Thyroid gland (tissue), 4 donors: ENCODE results near the gene LRRC18. TPM values are rescaled to one million over a fixed set of nuclear protein-coding genes. Genes with fewer than 3 reads are reported as not detected.

ENCODE experiments used
- DNase-seq, 2 donors: peaks; one replicate each; pipeline ENCODE4 v3.0.0-alpha.2; 2019
- H3K27ac ChIP-seq, 3 donors: fragments of 200-600 bp; sonication (generic); 1 replicate in 2 of 3; 2 replicates in 1 of 3; pipeline ENCODE4 v1.5.1; 2016 to 2019; ENCODE audit warnings: mild to moderate bottlenecking in 1 of 3, moderate library complexity in 1 of 3
- H3K27me3 ChIP-seq: fragments of 200-600 bp; sonication (generic); one replicate; pipeline ENCODE4 v1.5.1; 2019
- H3K36me3 ChIP-seq, 2 donors: fragments of 200-600 bp; sonication (generic); one replicate each; pipeline ENCODE4 v1.5.1; 2016 to 2019
- H3K4me1 ChIP-seq, 2 donors: fragments of 200-600 bp; sonication (generic); one replicate each; pipeline ENCODE4 v1.5.1; 2017 to 2019
- H3K4me3 ChIP-seq, 3 donors: fragments of 200-600 bp; sonication (generic); replicated peaks in 1 of 3; 1 replicate in 2 of 3; 2 replicates in 1 of 3; pipeline ENCODE4 v1.5.1; 2016; ENCODE audit warnings: mild to moderate bottlenecking in 1 of 3
- H3K9me3 ChIP-seq: fragments of 200-600 bp; sonication (generic); one replicate; pipeline ENCODE4 v1.5.1; 2017
- CTCF ChIP-seq, 6 experiments: fragments of 200-600 bp in 3 of 6; fragments of 450-650 bp in 3 of 6; sonication (generic) in 3 of 6; IDR thresholded peaks; one replicate each; pipeline ENCODE4 v1.5.1; 2016 to 2019; ENCODE audit warnings: antibody characterized with exemption in 6 of 6, mild to moderate bottlenecking in 2 of 6, inconsistent platforms in 1 of 6, moderate library complexity in 1 of 6
- POLR2A ChIP-seq, 2 donors: fragments of 450-650 bp; IDR thresholded peaks; one replicate each; pipeline ENCODE4 v1.6.1; 2017; ENCODE audit warnings: antibody characterized with exemption in 2 of 2, mild to moderate bottlenecking in 2 of 2, moderate library complexity in 1 of 2
- WGBS, 2 donors: methylation state at CpG; one replicate each; pipeline ENCODE4 v1.1.5; 2017; 5-methylcytosine and 5-hydroxymethylcytosine counted together
- intact Hi-C: fragments of 100-400 bp; cut with DNase I; formaldehyde crosslinking; loops from one replicate; pipeline ENCODE4 v1.15.1; 2023
- total RNA-seq, 4 donors: library from RNA; depleted of rRNA; stranded (reverse); fragments of >200 nt; gene quantifications; one replicate each; pipeline ENCODE4 v1.2.3, GENCODE V29; 2016

Gene LRRC18
- total RNA-seq, 4 donors from 2014 or later = not detected

- DNase-seq = no peak
- intact Hi-C loops = no loop called here
Measured at GRCh38 chr10:48931188-48931587, 8.5 kb downstream of the LRRC18 start.

GRCh38 chr10:48929413-48929990 is 10.1 kb downstream of the LRRC18 start:
- no peaks in the 10 kb centered on the region for H3K9me3 ChIP-seq
- H3K27ac ChIP-seq = no peak overlapping the region
- intact Hi-C loops = no loop called here
- DNase-seq = no peak
- 74% methylated on average over 5 of the region's 5 CpGs for WGBS, 2 donors
- no peaks in the 10 kb centered on the region for H3K36me3 ChIP-seq
- H3K27me3 ChIP-seq = no peaks in the 10 kb centered on the region
- no peak for TF ChIP-seq CTCF (IDR thresholded peaks at IDR 0.05)
- no peak for TF ChIP-seq POLR2A (IDR thresholded peaks at IDR 0.05)
- no peak overlapping the region for H3K4me3 ChIP-seq
- no peaks in the 10 kb centered on the region for H3K4me1 ChIP-seq

More at GRCh38 chr10:48931188-48931587, 8.5 kb downstream of the LRRC18 start:
- no peaks in the 10 kb centered on the region for H3K9me3 ChIP-seq
- H3K36me3 ChIP-seq = no peaks in the 10 kb centered on the region
- TF ChIP-seq CTCF (IDR thresholded peaks at IDR 0.05) (no peak), POLR2A (IDR thresholded peaks at IDR 0.05) (no peak)
- H3K4me3 ChIP-seq = no peak overlapping the region
- H3K4me1 ChIP-seq = no peaks in the 10 kb centered on the region
- no peaks in the 10 kb centered on the region for H3K27me3 ChIP-seq
- H3K27ac ChIP-seq = no peak overlapping the region
- whole genome bisulfite sequencing, 2 donors = 32 to 35% methylated on average over 4 of the region's 4 CpGs

- Histone ChIP-seq H3K27me3 (no peaks in the 10 kb centered on the region), H3K4me1 (no peaks in the 10 kb centered on the region), H3K9me3 (no peaks in the 10 kb centered on the region), H3K27ac (no peak overlapping the region), H3K4me3 (no peak overlapping the region), H3K36me3 (no peaks in the 10 kb centered on the region)
- no peak for DNase-seq
- TF ChIP-seq CTCF (IDR thresholded peaks at IDR 0.05) = no peak
- TF ChIP-seq POLR2A (IDR thresholded peaks at IDR 0.05) = no peak
- WGBS, 2 donors = 57 to 70% methylated on average over 13 of the region's 13 CpGs
- intact Hi-C loops = no loop called here
Measured at GRCh38 chr10:48926764-48927540, 12.7 kb downstream of the LRRC18 start.

GRCh38 chr10:48926255-48926654 is 13.4 kb downstream of the LRRC18 start:
- WGBS, 2 donors = 80 to 90% methylated on average over 1 of the region's 1 CpG
- no peak overlapping the region for H3K27ac ChIP-seq
- no peaks in the 10 kb centered on the region for H3K9me3 ChIP-seq
- no peaks in the 10 kb centered on the region for H3K36me3 ChIP-seq
- intact Hi-C loops = no loop called here
- DNase-seq = no peak
- TF ChIP-seq CTCF (IDR thresholded peaks at IDR 0.05) = no peak
- TF ChIP-seq POLR2A (IDR thresholded peaks at IDR 0.05) = no peak
- no peak overlapping the region for H3K4me3 ChIP-seq
- no peaks in the 10 kb centered on the region for H3K27me3 ChIP-seq
- H3K4me1 ChIP-seq = no peaks in the 10 kb centered on the region

GRCh38 chr10:48924988-48925387 is 14.7 kb downstream of the LRRC18 start:
- DNase-seq = no peak
- 83 to 97% methylated on average over 4 of the region's 4 CpGs for WGBS, 2 donors

More at GRCh38 chr10:48924988-48925387, 14.7 kb downstream of the LRRC18 start:
- intact Hi-C loops = no loop called here
- no peaks in the 10 kb centered on the region for H3K9me3 ChIP-seq
- H3K4me3 ChIP-seq = no peak overlapping the region
- TF ChIP-seq CTCF (IDR thresholded peaks at IDR 0.05) (no peak), POLR2A (IDR thresholded peaks at IDR 0.05) (no peak)
- no peaks in the 10 kb centered on the region for H3K36me3 ChIP-seq
- no peaks in the 10 kb centered on the region for H3K4me1 ChIP-seq
- H3K27ac ChIP-seq = no peak overlapping the region
- no peaks in the 10 kb centered on the region for H3K27me3 ChIP-seq
